Measurements from ENCODE around the gene SLC35F3. TPM values are rescaled to one million over a fixed set of nuclear protein-coding genes. Genes with fewer than 3 reads are reported as not detected.
A peak's percentile ranks its signal among the peaks of the same experiment; 100 is the strongest.

SLC35F3 gene
- total and polyA plus RNA-seq, 8 donors = 1.4 to 7.1 (median 2.5) TPM

DNA sequence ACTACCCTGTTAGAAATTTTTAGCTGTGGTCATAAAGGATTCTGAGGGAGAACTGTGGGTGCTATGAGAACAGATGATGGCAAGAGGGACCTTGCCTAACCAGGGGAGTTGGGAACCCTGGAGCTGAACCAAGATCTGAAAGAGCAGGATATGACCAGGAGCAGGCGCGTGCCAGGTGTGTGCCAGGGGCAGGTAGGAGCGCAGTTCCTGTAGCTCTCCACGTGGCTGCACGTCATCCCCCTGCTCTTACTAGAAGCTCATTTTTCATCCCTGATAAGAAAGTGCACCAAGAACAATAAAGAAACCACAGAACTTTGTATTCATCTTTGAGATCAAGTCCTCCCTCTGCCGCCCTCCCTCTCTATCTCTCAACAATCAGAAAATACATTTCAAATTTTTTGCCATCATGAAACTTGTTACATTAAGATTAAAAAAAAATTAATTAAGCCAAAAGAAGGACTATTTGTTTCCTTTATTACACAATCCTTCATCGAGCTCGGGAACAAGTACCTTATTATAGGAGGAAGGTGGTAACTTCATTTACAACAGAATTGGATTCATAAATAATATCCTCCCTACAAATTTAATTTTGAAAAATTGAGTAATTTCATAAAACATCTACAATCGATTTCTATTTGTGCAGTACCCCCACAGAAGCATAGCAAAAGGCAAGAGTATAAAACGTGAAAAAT is 78.5 kb downstream of the SLC35F3 start:
- no peaks in the 10 kb centered on the region for H3K9me3 ChIP-seq
- TF ChIP-seq, protein P1, sequence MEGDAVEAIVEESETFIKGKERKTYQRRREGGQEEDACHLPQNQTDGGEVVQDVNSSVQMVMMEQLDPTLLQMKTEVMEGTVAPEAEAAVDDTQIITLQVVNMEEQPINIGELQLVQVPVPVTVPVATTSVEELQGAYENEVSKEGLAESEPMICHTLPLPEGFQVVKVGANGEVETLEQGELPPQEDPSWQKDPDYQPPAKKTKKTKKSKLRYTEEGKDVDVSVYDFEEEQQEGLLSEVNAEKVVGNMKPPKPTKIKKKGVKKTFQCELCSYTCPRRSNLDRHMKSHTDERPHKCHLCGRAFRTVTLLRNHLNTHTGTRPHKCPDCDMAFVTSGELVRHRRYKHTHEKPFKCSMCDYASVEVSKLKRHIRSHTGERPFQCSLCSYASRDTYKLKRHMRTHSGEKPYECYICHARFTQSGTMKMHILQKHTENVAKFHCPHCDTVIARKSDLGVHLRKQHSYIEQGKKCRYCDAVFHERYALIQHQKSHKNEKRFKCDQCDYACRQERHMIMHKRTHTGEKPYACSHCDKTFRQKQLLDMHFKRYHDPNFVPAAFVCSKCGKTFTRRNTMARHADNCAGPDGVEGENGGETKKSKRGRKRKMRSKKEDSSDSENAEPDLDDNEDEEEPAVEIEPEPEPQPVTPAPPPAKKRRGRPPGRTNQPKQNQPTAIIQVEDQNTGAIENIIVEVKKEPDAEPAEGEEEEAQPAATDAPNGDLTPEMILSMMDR (IDR thresholded peaks at IDR 0.05) = no peak
- H3K4me1 ChIP-seq = no peaks in the 10 kb centered on the region
- no peaks in the 10 kb centered on the region for H3K36me3 ChIP-seq
- no peak overlapping the region for H3K4me3 ChIP-seq
- H3K27ac ChIP-seq = no peak overlapping the region
- DNase-seq = peak in 2 of 6 donors; percentile 3 to 24
- intact Hi-C loops (cut with DNase I) = no loop called here
- no peak for FAIRE-seq
- no peaks in the 10 kb centered on the region for H3K27me3 ChIP-seq
- 29 to 31% methylated on average over 10 of the region's 10 CpGs for WGBS, 2 donors
- peak in 2 of 4 donors; percentile 59 to 64 for ATAC-seq

DNA sequence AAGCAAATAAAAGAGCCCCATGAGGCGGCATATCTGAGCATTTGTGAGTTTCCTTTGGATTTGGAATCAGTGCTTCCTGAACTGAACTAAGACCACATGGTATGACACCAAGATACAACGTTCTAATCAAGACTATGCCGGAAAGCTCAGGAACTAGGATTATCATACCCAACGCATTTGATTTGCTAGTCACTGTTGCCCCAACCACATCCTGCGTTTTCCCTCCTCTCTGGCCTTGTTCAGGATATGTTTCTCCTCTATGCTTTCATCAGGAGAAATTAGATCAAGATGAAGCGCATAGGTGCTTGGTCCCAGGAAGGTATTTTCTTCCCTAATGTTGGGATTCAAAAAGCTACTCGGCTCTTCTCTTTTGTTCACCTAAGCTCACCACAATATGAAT is 79.3 kb downstream of the SLC35F3 start:
- intact Hi-C loops (cut with DNase I) = no loop called here
- H3K4me3 ChIP-seq = no peak overlapping the region
- 68 to 83% methylated on average over 7 of the region's 7 CpGs for WGBS, 2 donors
- FAIRE-seq (no peak), ATAC-seq (no peak), DNase-seq (no peak)
- H3K27ac ChIP-seq = no peak overlapping the region
- no peaks in the 10 kb centered on the region for H3K36me3 ChIP-seq
- H3K4me1 ChIP-seq = no peaks in the 10 kb centered on the region
- H3K27me3 ChIP-seq = no peaks in the 10 kb centered on the region
- no peaks in the 10 kb centered on the region for H3K9me3 ChIP-seq
- TF ChIP-seq, protein P1 (IDR thresholded peaks at IDR 0.05) = no peak

DNA sequence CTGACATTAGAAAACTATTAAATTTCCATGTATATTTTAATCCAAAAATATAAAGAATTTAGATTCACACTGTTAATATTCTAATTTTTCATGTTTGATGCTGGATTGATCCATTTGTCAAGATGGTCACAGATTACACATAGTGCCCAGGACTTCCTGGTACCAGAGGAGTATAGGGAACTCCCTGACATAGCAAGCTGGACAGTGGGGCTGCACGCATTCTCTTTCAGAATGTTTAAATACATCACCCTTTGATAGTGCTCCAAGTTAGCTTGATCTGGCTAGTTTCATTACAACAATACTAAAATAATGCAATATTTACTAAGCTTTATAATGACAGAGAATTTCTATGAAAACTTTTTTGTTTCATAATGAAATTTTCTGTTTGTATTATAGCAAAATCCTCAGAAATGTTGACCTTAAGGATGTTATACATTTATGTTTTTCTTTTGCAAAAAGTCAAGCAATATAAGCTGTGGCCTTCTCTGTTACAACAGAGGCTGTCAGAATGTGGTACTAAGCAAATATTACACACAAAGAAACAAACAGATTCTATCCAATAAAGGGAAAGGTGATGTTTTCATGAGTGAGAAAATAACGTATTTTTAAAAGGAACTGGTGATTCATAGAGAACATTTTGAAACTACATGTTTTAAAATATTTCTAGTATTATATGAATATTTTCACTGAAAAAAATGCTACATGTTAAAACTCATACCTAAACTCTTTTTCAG is 84.7 kb downstream of the SLC35F3 start:
- FAIRE-seq (no peak), DNase-seq (no peak), ATAC-seq (no peak)
- 60 to 62% methylated on average over 2 of the region's 2 CpGs for WGBS, 2 donors
- intact Hi-C loops (cut with DNase I) = no loop called here
- H3K36me3 ChIP-seq = no peaks in the 10 kb centered on the region
- H3K27ac ChIP-seq = no peak overlapping the region
- TF ChIP-seq, protein P1 (IDR thresholded peaks at IDR 0.05) = no peak
- H3K4me3 ChIP-seq = no peak overlapping the region
- H3K9me3 ChIP-seq = no peaks in the 10 kb centered on the region
- peaks cover 0 to 3% (median 0%) of the 10 kb centered on the region in 4 donors for H3K27me3 ChIP-seq
- no peaks in the 10 kb centered on the region for H3K4me1 ChIP-seq

DNA sequence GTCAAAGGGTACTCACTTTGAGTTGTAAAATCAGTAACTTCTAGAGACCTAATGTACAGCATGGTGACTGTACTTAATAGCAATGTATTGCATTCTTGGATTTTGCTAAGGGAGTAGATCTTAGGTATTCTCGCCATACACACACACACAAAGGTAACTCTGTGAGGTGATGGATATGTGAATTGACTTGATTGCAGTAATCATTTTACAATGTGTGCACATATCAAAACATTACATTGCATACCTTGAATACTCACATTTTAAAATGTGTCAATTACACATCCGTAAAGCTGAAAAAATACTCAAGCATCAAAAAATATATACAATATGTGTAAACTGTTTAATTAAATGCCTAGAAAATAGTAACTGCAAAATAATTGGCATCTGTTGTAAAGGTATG is 86.0 kb downstream of the SLC35F3 start:
- 38 to 84% methylated on average over 2 of the region's 2 CpGs for WGBS, 2 donors
- Histone ChIP-seq H3K9me3 (no peaks in the 10 kb centered on the region), H3K4me1 (no peaks in the 10 kb centered on the region), H3K36me3 (no peaks in the 10 kb centered on the region), H3K27me3 (peaks cover 0 to 3% (median 0%) of the 10 kb centered on the region in 4 donors), H3K27ac (no peak overlapping the region), H3K4me3 (no peak overlapping the region)
- intact Hi-C loops (cut with DNase I) = no loop called here
- ATAC-seq (no peak), DNase-seq (no peak), FAIRE-seq (no peak)
- TF ChIP-seq, protein P1 (IDR thresholded peaks at IDR 0.05) = no peak

DNA sequence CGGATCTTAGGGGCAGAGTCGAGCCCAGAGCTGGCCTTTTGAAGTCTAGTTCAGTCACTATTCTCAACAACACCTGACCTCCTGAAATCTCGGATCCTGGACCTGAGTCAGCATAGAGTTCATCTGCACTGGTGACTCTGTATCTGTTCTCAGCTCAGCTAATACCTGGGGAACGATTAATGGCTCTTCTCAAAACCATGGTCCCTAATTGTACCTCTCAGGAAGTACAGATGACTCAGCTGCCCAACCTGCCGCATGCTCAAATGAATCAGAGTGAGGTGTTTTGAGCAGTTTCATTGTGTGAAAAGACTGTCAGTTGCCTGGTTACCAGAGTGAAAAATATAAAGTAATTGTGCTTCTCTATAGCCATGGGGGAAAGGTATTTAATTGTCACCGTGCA is 89.2 kb downstream of the SLC35F3 start:
- ATAC-seq (peak in 3 of 4 donors; percentile 38 to 87 (median 76)), DNase-seq (no peak), FAIRE-seq (no peak)
- Histone ChIP-seq H3K36me3 (no peaks in the 10 kb centered on the region), H3K9me3 (no peaks in the 10 kb centered on the region), H3K27ac (no peak overlapping the region), H3K4me3 (no peak overlapping the region), H3K27me3 (peaks cover 0 to 7% (median 2%) of the 10 kb centered on the region in 4 donors), H3K4me1 (no peaks in the 10 kb centered on the region)
- intact Hi-C loops (cut with DNase I) = no loop called here
- 37 to 40% methylated on average over 6 of the region's 6 CpGs for WGBS, 2 donors
- TF ChIP-seq, protein P1 (IDR thresholded peaks at IDR 0.05) = no peak
